DND-41 (cell line): ENCODE data around the gene SPOCK2.

Experiments used
- ATAC-seq: fragments of 200-7000 bp; cut with Tn5 transposase; 3 replicates; pipeline ENCODE4 v1.9.1; 2021; ENCODE audit warnings: low read depth; ENCODE audit not compliant: insufficient read depth
- DNase-seq: peaks from one replicate; pipeline ENCODE4 v3.0.0-alpha.2; 2020
- H2AFZ ChIP-seq: 2 replicates; pipeline ENCODE4 v1.6.0; 2012; ENCODE audit warnings: low read depth, low read length
- H3K27ac ChIP-seq: 2 replicates; pipeline ENCODE4 v1.5.1; 2012; ENCODE audit warnings: low read length, inconsistent platforms
- H3K27me3 ChIP-seq: fragments of 200-600 bp; sonication (generic); 2 replicates; pipeline ENCODE4 v1.6.0; 2012; ENCODE audit warnings: low read length, mild to moderate bottlenecking, inconsistent platforms; ENCODE audit not compliant: insufficient read depth, poor library complexity
- H3K36me3 ChIP-seq: 2 replicates; pipeline ENCODE4 v1.5.1; 2012; ENCODE audit warnings: low read length, inconsistent platforms; ENCODE audit not compliant: insufficient read depth
- H3K4me1 ChIP-seq: 2 replicates; pipeline ENCODE4 v1.5.1; 2012; ENCODE audit warnings: mild to moderate bottlenecking, low read length; ENCODE audit not compliant: insufficient read depth
- H3K4me2 ChIP-seq: 2 replicates; pipeline ENCODE4 v1.6.0; 2012; ENCODE audit warnings: mild to moderate bottlenecking, moderate library complexity, low read length, inconsistent platforms; ENCODE audit not compliant: insufficient read depth
- H3K4me3 ChIP-seq, 2 experiments: fragments of 200-600 bp in 1 of 2; shearing (Covaris generic) in 1 of 2; 2 replicates each; pipeline ENCODE4 v1.5.1; 2012 to 2016; ENCODE audit warnings: inconsistent platforms in 2 of 2, low read length in 2 of 2, mild to moderate bottlenecking in 2 of 2, low read depth in 1 of 2, moderate library complexity in 1 of 2
- H3K79me2 ChIP-seq: 2 replicates; pipeline ENCODE4 v1.6.0; 2012; ENCODE audit warnings: low read length, inconsistent platforms; ENCODE audit not compliant: insufficient read depth
- H3K9ac ChIP-seq: 2 replicates; pipeline ENCODE4 v1.6.0; 2012; ENCODE audit warnings: low read depth, mild to moderate bottlenecking, inconsistent platforms, low read length, moderate library complexity
- H3K9me3 ChIP-seq: 2 replicates; pipeline ENCODE4 v1.5.1; 2012; ENCODE audit warnings: low read length, moderate library complexity, mild to moderate bottlenecking, inconsistent platforms; ENCODE audit not compliant: insufficient read depth, severe bottlenecking
- H4K20me1 ChIP-seq: 2 replicates; pipeline ENCODE4 v1.6.0; 2012; ENCODE audit warnings: low read length; ENCODE audit not compliant: insufficient read depth
- CTCF ChIP-seq: IDR thresholded peaks from 2 replicates; pipeline ENCODE4 v1.5.1; 2012; ENCODE audit warnings: borderline replicate concordance, low read length, moderate library complexity, mild to moderate bottlenecking; ENCODE audit not compliant: poor library complexity, severe bottlenecking; ENCODE audit errors: extremely low read depth
- EZH2 ChIP-seq: IDR thresholded peaks from 3 replicates; pipeline ENCODE4 v1.6.1; 2012; ENCODE audit warnings: borderline replicate concordance, low read depth, mild to moderate bottlenecking, moderate library complexity, low read length, inconsistent platforms; ENCODE audit not compliant: severe bottlenecking

The SPOCK2 gene

GRCh38 chr10:72038458-72039001 is 49.8 kb downstream of the SPOCK2 start:
- Histone ChIP-seq H3K9me3 (no peaks in the 10 kb centered on the region), H3K79me2 (no peaks in the 10 kb centered on the region), H2AFZ (no peak overlapping the region), H4K20me1 (no peaks in the 10 kb centered on the region), H3K9ac (no peak overlapping the region), H3K36me3 (no peaks in the 10 kb centered on the region), H3K4me3 (no peak overlapping the region), H3K4me2 (no peak overlapping the region), H3K27ac (no peak overlapping the region), H3K4me1 (no peaks in the 10 kb centered on the region), H3K27me3 (no peaks in the 10 kb centered on the region)
- ATAC-seq, result no peak
- TF ChIP-seq CTCF, result no peak
- no peak for TF ChIP-seq EZH2
- DNase-seq, result no peak

GRCh38 chr10:72037811-72038210 is 50.5 kb downstream of the SPOCK2 start:
- no peaks in the 10 kb centered on the region for H3K27me3 ChIP-seq
- H3K4me1 ChIP-seq, result no peaks in the 10 kb centered on the region
- no peak overlapping the region for H3K27ac ChIP-seq
- no peaks in the 10 kb centered on the region for H4K20me1 ChIP-seq
- no peak overlapping the region for H3K9ac ChIP-seq
- H3K79me2 ChIP-seq, result no peaks in the 10 kb centered on the region
- no peak overlapping the region for H3K4me2 ChIP-seq
- H3K36me3 ChIP-seq, result no peaks in the 10 kb centered on the region
- no peaks in the 10 kb centered on the region for H3K9me3 ChIP-seq
- no peak for DNase-seq
- no peak for TF ChIP-seq CTCF
- TF ChIP-seq EZH2, result no peak
- no peak overlapping the region for H2AFZ ChIP-seq
- H3K4me3 ChIP-seq, result no peak overlapping the region
- no peak for ATAC-seq

GRCh38 chr10:72037266-72037665 is 51.1 kb downstream of the SPOCK2 start:
- TF ChIP-seq EZH2, result no peak
- TF ChIP-seq CTCF, result no peak
- no peak for ATAC-seq
- Histone ChIP-seq H3K27me3 (no peaks in the 10 kb centered on the region), H3K9ac (no peak overlapping the region), H3K4me1 (no peaks in the 10 kb centered on the region), H3K4me3 (no peak overlapping the region), H3K79me2 (no peaks in the 10 kb centered on the region), H4K20me1 (no peaks in the 10 kb centered on the region), H2AFZ (no peak overlapping the region), H3K9me3 (no peaks in the 10 kb centered on the region), H3K27ac (no peak overlapping the region), H3K36me3 (no peaks in the 10 kb centered on the region), H3K4me2 (no peak overlapping the region)
- no peak for DNase-seq

- Histone ChIP-seq H3K9ac (no peak overlapping the region), H3K4me3 (no peak overlapping the region), H2AFZ (no peak overlapping the region), H3K4me1 (no peaks in the 10 kb centered on the region), H4K20me1 (no peaks in the 10 kb centered on the region), H3K79me2 (no peaks in the 10 kb centered on the region), H3K9me3 (no peaks in the 10 kb centered on the region), H3K27ac (no peak overlapping the region), H3K36me3 (no peaks in the 10 kb centered on the region), H3K27me3 (peaks cover 3% of the 10 kb centered on the region), H3K4me2 (no peak overlapping the region)
- DNase-seq (no peak), ATAC-seq (no peak)
- no peak for TF ChIP-seq CTCF
- no peak for TF ChIP-seq EZH2
Observed at GRCh38 chr10:72035252-72035887, 53.0 kb downstream of the SPOCK2 start.
